K562 (cell line): ENCODE results near the gene CFDP1. TPM values are rescaled to one million over a fixed set of nuclear protein-coding genes. Genes with fewer than 3 reads are reported as not detected.

Experiments
- ARID1B ChIP-seq: fragments of 450-650 bp; IDR thresholded peaks from 2 replicates; pipeline ENCODE4 v1.6.1; 2016; ENCODE audit warnings: antibody characterized with exemption, mild to moderate bottlenecking, inconsistent platforms
- CEBPG ChIP-seq, 3 experiments: fragments of 200-800 bp in 1 of 3; sonication (Bioruptor generic) in 1 of 3; sonication (generic) in 1 of 3; formaldehyde crosslinking in 1 of 3; IDR thresholded peaks in 2 of 3; conservative IDR thresholded peaks in 1 of 3; 2 replicates each; pipeline versions ENCODE4 v1.6.1 to v1.8.0; 2016 to 2022; ENCODE audit warnings: missing compliant biosample characterization in 2 of 3, missing genetic modification characterization in 2 of 3, mild to moderate bottlenecking in 1 of 3, missing genetic modification reagents in 1 of 3
- GATAD2A ChIP-seq: fragments of 450-650 bp; IDR thresholded peaks from 2 replicates; pipeline ENCODE4 v1.6.1; 2017
- HDAC1 ChIP-seq, 2 experiments: fragments of 450-650 bp; IDR thresholded peaks; 2 replicates each; pipeline ENCODE4 v1.6.1; 2016 to 2017; ENCODE audit warnings: inconsistent platforms in 1 of 2, mild to moderate bottlenecking in 1 of 2, moderate library complexity in 1 of 2
- HDAC2 ChIP-seq: fragments of 450-650 bp; IDR thresholded peaks from 2 replicates; pipeline ENCODE4 v1.6.1; 2016; ENCODE audit warnings: mild to moderate bottlenecking
- JUNB ChIP-seq: fragments of 450-650 bp; formaldehyde crosslinking; conservative IDR thresholded peaks from 2 replicates; pipeline ENCODE4 v1.4.0; 2020; ENCODE audit warnings: mild to moderate bottlenecking
- JUND ChIP-seq, 2 experiments: IDR thresholded peaks; 2 replicates in 1 of 2; 3 replicates in 1 of 2; pipeline ENCODE4 v1.6.1; 2011; ENCODE audit warnings: borderline replicate concordance in 2 of 2, low read depth in 2 of 2, low read length in 2 of 2, improper control_type of control experiment in 1 of 2, missing biosample characterization in 1 of 2, missing genetic modification characterization in 1 of 2, missing genetic modification reagents in 1 of 2
- LEF1 ChIP-seq: fragments of 450-650 bp; IDR thresholded peaks from 2 replicates; pipeline ENCODE4 v1.6.1; 2016; ENCODE audit warnings: mild to moderate bottlenecking
- MBD1 ChIP-seq: fragments of 250-450 bp; sonication (Bioruptor Pico); IDR thresholded peaks from 2 replicates; pipeline ENCODE4 v1.8.0; 2022; ENCODE audit warnings: inconsistent platforms
- MCM7 ChIP-seq, 2 experiments: fragments of 450-650 bp; IDR thresholded peaks; 2 replicates each; pipeline ENCODE4 v1.6.1; 2016 to 2018
- MNT ChIP-seq, 2 experiments: fragments of 450-650 bp; conservative IDR thresholded peaks; 2 replicates each; pipeline ENCODE4 v1.6.1; 2017; ENCODE audit warnings: mild to moderate bottlenecking in 2 of 2, moderate library complexity in 2 of 2
- NCOR1 ChIP-seq: fragments of 450-650 bp; IDR thresholded peaks from 2 replicates; pipeline ENCODE4 v1.6.1; 2016; ENCODE audit warnings: mild to moderate bottlenecking, moderate library complexity
- NR2C2 ChIP-seq, 2 experiments: fragments of 200-800 bp in 1 of 2; sonication (Bioruptor generic) in 1 of 2; sonication (generic) in 1 of 2; formaldehyde crosslinking in 1 of 2; IDR thresholded peaks; 2 replicates each; pipeline versions ENCODE4 v1.6.1 to v1.8.0; 2016 to 2022; ENCODE audit warnings: mild to moderate bottlenecking in 1 of 2, missing compliant biosample characterization in 1 of 2, missing genetic modification characterization in 1 of 2, missing genetic modification reagents in 1 of 2
- SNRNP70 ChIP-seq: fragments of 200-400 bp; formaldehyde crosslinking; optimal IDR thresholded peaks from 2 replicates; pipeline ENCODE3; 2017; ENCODE audit warnings: low read depth, low read length
- USF2 ChIP-seq: sonication (generic); formaldehyde crosslinking; IDR thresholded peaks from 2 replicates; pipeline ENCODE4 v1.5.0; 2020; ENCODE audit warnings: missing genetic modification reagents
- ZBTB49 ChIP-seq: sonication (generic); formaldehyde crosslinking; IDR thresholded peaks from 2 replicates; pipeline ENCODE4 v1.8.0; 2022; ENCODE audit warnings: missing genetic modification reagents, mild to moderate bottlenecking, borderline replicate concordance
- ZNF76 ChIP-seq: fragments of 250-450 bp; sonication (Bioruptor Pico); IDR thresholded peaks from 2 replicates; pipeline ENCODE4 v1.4.0; 2020; ENCODE audit warnings: mild to moderate bottlenecking, moderate library complexity, borderline replicate concordance
- polyA plus RNA-seq, 8 experiments: library from polyadenylated mRNA; depleted of rRNA in 4 of 8; stranded (reverse) in 5 of 8; unstranded in 3 of 8; fragments of >200 nt; fragmentation: Nextera tagmentation in 2 of 8; fragmentation: Illumina TruSeq in 1 of 8; extraction: Ambion mirVana in 2 of 8; extraction: Trizol in 1 of 8; gene quantifications; 2 replicates each; pipeline versions ENCODE4 v1.2.1 to v1.2.3, GENCODE V29; 2011 to 2014; ENCODE audit warnings: inconsistent platforms in 1 of 8, missing spikeins in 1 of 8
- total RNA-seq, 7 experiments: library from RNA; depleted of rRNA in 6 of 7; stranded (reverse); fragments of >200 nt in 6 of 7; fragmentation: Illumina TruSeq in 2 of 7; extraction: Trizol in 2 of 7; gene quantifications; 2 replicates each; pipeline versions ENCODE4 v1.2.1 to v1.2.3, GENCODE V29; 2011 to 2021; ENCODE audit warnings: low replicate concordance in 1 of 7
- TF ChIP-seq, protein P1 (sequence below): fragments of 250-450 bp; sonication (Bioruptor Pico); IDR thresholded peaks from 2 replicates; pipeline ENCODE4 v1.6.1; 2021; ENCODE audit warnings: mild to moderate bottlenecking

Gene CFDP1
- total and polyA plus RNA-seq, 9 of the 15 experiments (the other 6 are each of a cell fraction or from before 2014, with no cell fraction given), result 31.5 to 78.4 (median 61.7) TPM

GRCh38 chr16:75305364-75306098, 127.8 kb downstream of the CFDP1 start (continued):
- TF ChIP-seq NCOR1 (0 out of 2 replicates have a peak, but pooled peaks have one; percentile 34), HDAC2 (0 out of 2 replicates have a peak, but pooled peaks have one; percentile 47), LEF1 (peak; percentile 74; the same call in 1 of the 2 replicates), GATAD2A (peak; percentile 85), MCM7 (IDR thresholded peaks at IDR 0.05) (no peak), SNRNP70 (no peak), USF2 (CRISPR knock-in tag) (peak; percentile 43; the same call in 1 of the 2 replicates), JUNB (CRISPR knock-in tag) (no peak), ARID1B (peak; percentile 85), CEBPG (CRISPR knock-in tag; IDR thresholded peaks at IDR 0.05) (no peak), CEBPG (tag; conservative IDR thresholded peaks at IDR 0.05 in 1 of 2, IDR thresholded peaks at IDR 0.05 in 1 of 2) (peak in 1 of 2 experiments; percentile 39; a peak in 1 of 4 replicates), NR2C2 (CRISPR knock-in tag; IDR thresholded peaks at IDR 0.05) (no peak), NR2C2 (tag; IDR thresholded peaks at IDR 0.05) (peak; percentile 21; the same call in 1 of the 2 replicates), HDAC1 (IDR thresholded peaks at IDR 0.05) (peak in 1 of 2 experiments; percentile 59; a peak in 2 of 4 replicates), MNT (conservative IDR thresholded peaks at IDR 0.05) (peak in 1 of 2 experiments; percentile 71; a peak in 2 of 4 replicates), MBD1 (CRISPR knock-in tag) (peak; percentile 69; the same call in 1 of the 2 replicates), ZNF76 (CRISPR knock-in tag) (0 out of 2 replicates have a peak, but pooled peaks have one; percentile 69), JUND (IDR thresholded peaks at IDR 0.05; ENCODE audit: borderline replicate concordance, low read depth, low read length) (peak; percentile 87), JUND (tag; IDR thresholded peaks at IDR 0.05; ENCODE audit: borderline replicate concordance, low read depth, low read length) (peak; percentile 74), ZBTB49 (CRISPR knock-in tag) (no peak)
- TF ChIP-seq, protein P1, sequence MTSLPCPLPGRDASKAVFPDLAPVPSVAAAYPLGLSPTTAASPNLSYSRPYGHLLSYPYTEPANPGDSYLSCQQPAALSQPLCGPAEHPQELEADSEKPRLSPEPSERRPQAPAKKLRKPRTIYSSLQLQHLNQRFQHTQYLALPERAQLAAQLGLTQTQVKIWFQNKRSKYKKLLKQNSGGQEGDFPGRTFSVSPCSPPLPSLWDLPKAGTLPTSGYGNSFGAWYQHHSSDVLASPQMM, result no peak
